ENCODE measurements around the gene TANGO6.

- no peak for TF ChIP-seq CTCF (IDR thresholded peaks at IDR 0.05)
- TF ChIP-seq POLR2A (IDR thresholded peaks at IDR 0.05) = no peak
Measured at GRCh38 chr16:69114346-69114975, 271.1 kb downstream of the TANGO6 start.
